Erythroblast (primary cell): ENCODE measurements around the gene RARRES1.

Experiments used
- GATA1 ChIP-seq: IDR thresholded peaks from 2 replicates; pipeline ENCODE4 v1.6.1; 2011; ENCODE audit warnings: low read depth, mild to moderate bottlenecking, control low read depth, low read length, moderate library complexity
- POLR2A ChIP-seq: IDR thresholded peaks from 2 replicates; pipeline ENCODE4 v1.6.1; 2011; ENCODE audit warnings: mild to moderate bottlenecking, low read length

DNA sequence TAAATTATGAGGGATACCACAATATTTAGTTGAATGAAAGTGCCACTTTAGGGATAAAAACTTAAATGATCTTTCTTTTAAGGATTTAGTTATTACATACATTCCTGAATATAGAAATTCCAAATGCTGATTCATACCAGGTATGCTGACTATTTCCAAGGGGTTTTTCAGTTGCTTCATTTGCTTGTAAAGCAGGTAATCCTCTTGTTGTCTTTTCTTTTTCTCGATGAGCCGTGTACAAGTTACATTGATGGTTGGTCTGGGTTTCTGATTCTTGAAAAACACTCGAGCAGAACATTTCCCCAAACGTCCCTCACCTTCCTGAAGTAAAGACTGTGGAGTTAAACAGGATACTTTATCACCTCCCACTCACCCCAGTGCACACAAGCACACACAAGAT lies 21.7 kb downstream of the RARRES1 start:
- TF ChIP-seq POLR2A (no peak), GATA1 (no peak)
